Muscle of arm (tissue), 12 donors: ENCODE results near the gene FLNA. TPM values are rescaled to one million over a fixed set of nuclear protein-coding genes. Genes with fewer than 3 reads are reported as not detected.
"Not testable (repeated sequence)": the region's sequence is repeated elsewhere in the genome, so short reads cannot be mapped to it uniquely, and the experiment has no call there.

Source experiments
- DNase-seq: peaks from one replicate; pipeline ENCODE4 v3.0.0-alpha.2; 2013
- polyA plus RNA-seq, 12 donors: library from polyadenylated mRNA; unstranded; fragments of 120-200 nt; gene quantifications; one replicate each; pipeline ENCODE4 v1.2.1, GENCODE V29; 2013; ENCODE audit not compliant: insufficient read length in 12 of 12

The FLNA gene
- polyA plus RNA-seq, 12 donors = 54.4 to 509 (median 215) TPM

DNA sequence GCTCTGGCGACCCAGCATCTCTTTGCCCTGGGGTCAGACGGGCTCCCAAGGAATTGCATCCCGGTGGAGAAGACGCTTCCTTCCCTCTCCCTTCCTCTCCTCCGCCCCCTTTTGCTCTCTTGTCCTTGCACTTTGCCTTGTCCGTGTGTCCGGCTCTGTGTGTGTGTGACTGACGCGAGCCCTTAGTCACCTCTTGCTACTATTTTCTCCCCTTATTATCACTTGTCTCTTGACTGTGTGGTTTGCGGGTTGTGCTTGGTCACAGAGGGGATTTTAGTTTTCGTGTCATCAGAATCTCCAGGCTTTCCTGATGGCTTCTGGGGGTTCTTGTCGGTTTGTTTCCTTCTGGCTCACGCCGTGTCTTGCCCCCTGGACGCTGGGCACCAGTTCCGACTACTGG, 31.4 kb downstream of the FLNA start:
- not testable (repeated sequence) for DNase-seq

DNA sequence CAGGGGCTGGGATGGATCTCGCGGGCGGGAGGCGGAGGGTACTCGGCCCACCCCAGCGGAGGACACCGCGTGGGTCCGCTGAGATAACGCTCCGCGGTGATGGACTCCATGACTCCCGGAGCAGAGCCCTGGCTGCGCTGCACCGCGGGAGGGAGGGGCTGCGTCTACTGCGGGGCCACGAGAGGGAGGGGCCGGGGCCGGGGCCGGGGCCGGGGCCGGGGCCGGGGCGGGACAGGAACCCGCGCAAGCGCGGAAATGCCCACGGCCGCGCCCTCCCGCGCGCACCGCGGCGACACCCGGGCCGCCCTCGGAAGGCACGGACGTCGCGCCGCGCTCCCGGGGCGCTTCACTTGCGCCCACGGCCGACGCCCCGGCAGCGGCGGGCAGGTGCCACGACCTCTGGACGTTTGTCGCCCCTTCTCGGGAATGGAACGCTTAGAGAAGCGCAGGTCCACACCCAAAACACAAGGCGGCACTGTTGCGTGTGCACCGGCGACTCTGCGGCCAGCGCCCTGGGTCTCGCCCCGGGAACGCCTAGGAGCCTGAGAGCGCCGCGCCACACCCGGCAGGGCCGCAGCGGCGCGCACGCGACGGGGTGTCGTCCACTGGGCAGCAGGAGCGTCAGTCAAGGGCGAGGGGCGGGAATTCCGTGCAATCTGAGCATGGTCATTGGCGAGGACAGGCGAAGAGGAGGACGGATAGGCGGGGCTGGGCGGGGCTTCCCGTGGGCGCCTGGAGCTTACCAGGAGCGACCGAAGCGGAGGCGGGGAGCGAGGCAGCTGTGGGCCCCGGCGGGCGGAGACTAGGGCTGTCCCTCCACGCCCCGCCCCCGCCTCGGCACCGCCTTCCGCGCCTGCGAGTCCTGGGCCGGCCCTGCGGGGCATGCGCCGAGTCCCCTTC, 32.8 kb downstream of the FLNA start:
- DNase-seq = not testable (repeated sequence)

DNA sequence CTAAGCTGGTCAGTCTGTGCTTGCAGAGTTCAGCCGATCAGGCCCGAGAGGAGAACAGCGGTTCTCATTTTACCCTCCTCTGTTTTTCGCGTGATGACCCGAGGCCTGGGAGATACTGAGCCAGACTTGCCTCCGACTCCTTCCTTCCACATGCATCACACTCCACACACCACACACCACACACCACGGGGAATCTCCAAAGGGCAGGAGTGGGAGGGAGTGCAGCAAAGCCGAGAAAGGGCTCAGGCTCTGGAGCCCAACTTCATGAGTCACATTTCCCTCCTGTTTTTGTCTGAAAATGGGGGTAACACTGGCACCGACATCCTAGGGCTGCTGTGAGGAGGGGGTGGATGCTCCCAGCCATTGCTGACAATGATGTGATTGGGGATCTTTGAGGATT, 39.9 kb downstream of the FLNA start:
- DNase-seq = no peak

DNA sequence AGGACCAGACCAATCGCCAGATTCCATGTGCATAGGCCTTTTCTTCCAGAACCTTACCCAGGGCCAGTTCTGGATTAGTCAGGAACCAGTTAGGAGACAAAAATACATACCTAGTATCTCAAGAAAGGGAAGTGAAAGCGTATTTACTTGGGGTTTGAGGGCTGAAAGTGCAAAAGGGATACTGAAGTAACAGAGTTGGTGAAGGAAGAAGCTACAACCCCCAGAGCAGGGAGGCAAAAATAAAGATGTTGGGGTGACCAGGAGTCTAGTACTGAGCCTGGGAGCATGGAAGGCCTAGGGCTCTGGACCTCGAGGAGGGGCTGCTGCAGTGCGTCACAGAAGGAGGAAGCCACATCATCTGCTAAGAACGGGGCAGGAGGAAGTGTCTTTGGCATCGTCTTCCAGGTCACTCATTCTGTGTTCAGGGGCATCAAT, 40.6 kb downstream of the FLNA start:
- no peak for DNase-seq

DNA sequence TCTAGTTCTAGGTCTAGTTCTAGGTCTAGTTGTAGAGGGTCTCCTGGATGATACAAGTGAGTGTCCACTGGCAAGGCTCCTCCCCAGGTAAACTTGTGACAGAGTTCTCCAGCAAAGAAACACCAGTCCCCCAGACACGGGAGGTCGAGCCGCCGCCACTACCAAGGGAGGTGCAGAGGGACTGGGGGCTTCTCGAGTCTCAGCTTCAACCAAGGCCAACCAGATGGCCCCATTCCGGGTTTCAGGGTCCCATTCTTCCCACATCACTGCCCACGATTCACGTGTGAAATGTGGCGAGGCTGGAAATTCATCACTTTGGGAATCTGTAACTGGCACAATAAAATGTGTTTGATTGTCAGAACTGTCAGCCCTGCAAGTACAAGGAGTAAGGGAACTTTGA, 41.3 kb downstream of the FLNA start:
- no peak for DNase-seq

DNA sequence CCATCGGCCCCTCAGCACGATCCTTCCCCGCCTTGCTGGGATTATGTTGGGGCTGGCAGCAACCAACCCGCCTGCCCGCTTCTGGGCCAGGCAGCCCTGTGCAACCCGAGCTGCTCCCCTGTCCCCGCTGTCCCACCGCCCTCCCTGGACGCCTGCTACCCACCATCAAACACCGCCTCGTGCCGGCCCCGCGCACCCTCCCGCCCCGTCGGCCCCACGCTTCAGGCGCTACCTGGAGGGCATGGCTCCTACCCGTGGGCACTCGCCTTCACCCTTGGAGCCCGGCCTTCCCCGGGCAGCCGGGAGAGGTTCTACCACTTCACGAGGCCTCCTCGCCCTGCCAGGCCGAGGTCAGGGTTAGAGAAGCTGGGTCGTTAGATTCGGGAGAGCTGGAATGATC, 41.9 kb downstream of the FLNA start:
- DNase-seq = no peak

DNA sequence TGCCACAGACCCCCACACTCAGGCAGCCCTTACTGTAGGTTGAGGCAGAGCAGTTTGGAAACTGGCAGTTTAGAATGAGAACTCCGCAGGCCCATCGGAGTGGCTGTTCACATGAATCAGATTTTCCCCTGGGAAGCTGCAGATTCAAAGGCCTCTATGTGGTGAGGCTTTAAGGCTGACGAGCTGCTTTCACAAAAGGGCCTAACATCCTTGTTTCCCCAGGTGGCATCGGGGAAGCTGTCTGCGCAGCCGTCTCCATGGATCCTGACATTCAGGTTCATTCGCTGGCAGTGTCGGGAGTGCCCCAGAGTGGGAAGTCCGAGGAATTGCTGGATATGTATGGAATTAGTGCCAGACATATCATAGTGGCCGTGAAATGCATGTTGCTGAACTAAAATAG, 45.1 kb downstream of the FLNA start:
- no peak for DNase-seq

DNA sequence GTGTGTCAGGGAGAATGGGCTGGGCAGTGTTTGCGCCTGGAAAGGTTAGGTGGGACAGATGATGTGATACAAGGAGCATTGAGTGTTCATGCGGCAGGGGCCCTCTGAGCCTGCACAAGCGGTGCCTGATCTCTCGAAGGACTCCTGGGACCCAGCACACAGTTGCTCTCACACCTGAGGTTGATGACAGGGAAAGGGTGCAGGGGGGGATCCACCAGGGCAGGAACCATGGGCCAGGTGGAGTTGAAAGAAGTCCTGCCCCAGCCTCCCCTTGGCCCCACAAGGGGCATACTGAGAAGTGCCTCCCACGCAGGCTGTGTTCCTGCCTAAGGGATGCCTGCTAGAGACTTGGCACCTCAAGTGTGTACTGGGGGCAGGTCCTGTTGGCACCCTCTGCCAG, 45.8 kb downstream of the FLNA start:
- no peak for DNase-seq

DNA sequence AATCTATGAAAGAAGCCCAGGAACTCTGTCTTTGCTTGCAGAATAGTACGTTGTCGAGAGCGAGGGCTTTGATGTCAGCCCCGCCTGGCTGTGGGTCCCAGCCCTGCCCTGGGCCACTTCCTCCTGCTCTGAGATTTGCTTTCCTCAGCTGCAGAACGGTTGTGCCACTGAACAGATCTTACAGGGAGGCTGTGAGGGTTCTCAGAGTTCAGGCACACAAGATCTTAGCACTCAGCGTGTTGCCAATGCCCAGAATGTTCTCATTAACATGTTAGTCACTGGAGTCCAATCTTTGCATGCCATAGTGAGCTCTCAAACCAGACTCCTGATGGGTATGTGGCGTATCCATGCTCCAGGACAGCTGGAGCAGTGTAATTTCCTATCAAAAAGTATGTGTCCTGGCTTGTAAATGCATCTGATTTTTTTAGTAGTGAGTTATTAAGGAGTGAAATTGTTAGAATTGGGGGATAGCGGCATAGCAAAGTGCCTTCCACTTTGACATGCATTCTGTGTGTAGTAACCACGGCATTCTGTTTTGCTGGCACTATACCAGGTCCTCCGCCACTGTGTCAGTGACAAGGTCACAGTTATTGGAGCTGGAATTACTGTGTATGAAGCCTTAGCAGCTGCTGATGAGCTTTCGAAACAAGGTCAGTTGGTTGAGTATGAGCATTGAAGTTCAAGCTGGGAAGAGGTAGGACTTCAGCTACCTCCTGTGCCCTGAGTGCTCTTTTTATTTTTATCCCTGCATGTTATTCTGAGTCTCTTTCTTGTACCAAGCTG, 47.2 kb downstream of the FLNA start:
- DNase-seq = no peak

DNA sequence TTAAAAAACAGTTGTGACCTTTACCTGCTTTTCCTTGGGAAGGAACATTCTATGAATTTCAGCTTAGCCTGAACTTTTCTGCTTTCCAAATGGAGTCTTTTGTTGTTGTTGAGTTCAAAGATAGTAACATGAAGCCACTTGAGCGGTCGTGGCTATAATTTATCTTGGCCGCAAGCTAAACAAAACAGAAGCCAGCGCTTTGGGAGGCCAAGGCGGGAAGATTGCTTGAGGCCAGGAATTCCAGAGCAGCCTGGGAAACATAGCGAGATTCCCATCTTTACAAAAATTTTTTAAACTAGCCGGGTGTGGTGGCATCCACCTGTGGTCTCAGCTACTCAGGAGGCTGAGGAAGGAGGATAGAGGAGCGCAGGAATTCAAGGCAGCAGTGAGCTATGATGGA, 48.9 kb downstream of the FLNA start:
- no peak for DNase-seq

DNA sequence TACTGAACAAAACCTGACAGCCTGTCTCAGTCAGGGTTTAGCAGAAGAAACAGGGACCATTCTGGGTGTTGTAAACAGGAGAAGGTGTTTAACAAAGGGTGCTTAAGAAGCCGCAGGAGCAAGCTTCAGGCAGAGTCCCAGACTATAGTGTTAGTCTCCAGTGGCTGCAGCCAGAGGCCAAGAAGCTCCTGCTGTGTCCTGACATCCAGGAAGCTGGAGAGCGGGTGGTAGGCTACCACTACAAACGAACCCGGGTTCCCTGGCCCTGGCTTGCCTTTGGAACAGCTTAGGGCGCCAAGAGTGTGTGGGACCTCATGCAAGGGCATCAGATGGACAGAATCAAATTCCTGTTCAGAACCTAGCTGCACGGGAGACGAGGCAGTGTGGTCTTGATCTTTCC, 50.9 kb downstream of the FLNA start:
- DNase-seq = no peak

DNA sequence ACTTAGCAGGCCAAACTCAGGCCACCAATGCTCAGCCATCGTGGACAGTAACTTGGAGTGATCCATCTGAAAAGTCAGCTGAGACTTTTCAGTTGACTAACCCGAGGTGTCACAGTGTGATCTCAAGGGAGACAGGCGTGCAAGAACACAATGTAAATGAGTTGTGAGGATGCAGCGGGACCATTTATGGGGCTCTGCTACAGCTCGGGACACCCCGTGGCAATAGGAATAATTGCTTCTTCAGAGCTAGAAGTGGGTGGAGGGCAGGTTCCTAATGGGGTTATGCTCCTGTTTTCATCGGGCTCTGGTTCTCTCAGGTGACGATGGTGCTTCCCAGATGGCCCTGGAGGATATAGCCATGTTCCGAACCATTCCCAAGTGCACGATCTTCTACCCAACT, 51.5 kb downstream of the FLNA start:
- DNase-seq = no peak

DNA sequence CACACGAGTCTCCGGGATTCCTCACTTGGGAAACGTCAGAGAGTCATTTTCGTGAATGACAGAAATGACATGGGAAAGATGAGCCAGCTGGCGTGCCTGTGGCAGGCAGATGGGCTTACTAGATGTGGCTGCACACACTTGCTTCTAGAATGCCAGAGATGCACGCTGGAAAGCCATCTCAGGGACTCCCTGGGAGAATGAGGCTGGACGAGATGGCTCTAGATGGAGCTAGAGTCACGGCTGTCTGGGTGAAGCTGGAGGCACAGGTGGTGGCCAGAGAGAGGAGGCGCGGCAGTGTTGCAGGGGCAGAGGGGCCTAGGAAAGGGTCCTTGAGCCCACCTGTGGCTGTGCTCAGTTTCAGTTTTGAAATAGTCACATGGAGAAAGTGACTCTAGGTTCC, 52.8 kb downstream of the FLNA start:
- no peak for DNase-seq

DNA sequence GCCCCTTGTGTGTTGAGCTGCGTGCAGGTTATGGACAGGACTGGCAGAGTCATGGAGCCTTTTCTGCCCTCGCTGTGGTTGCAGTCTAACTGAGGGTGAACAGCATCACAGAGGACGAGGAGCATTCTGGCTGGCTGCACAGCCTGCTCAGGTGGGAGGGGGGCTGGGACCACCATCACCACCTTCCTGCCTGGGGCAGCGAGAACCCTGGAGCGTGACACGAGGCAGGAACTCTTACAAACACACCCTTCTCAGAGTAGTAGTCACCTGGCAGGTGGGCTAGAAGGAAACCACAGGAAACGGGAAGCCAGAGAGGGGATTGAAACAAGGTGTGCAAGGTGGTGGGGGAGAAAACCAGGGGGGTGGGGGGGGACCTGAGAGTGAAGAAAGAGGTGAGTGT, 53.3 kb downstream of the FLNA start:
- no peak for DNase-seq

DNA sequence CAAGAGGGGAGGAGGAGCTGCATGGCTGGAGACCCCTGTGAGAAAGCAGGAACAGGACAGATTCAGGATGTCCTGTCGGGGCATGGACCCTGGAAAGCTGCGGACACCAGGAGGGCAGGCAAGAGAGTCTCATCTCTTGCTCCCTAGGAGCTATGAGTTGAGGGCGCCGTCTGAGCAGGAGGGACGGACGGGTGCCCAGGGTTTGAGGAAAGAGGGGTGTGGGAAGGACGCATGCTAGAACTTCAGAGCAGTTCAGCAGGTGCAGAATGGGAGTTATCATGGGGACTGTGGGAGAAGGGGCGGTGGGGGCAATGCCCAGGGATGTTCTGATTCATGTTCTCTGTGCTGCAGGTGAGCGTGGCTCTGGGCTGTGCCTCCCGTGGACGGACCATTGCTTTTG, 54.0 kb downstream of the FLNA start:
- DNase-seq = no peak

DNA sequence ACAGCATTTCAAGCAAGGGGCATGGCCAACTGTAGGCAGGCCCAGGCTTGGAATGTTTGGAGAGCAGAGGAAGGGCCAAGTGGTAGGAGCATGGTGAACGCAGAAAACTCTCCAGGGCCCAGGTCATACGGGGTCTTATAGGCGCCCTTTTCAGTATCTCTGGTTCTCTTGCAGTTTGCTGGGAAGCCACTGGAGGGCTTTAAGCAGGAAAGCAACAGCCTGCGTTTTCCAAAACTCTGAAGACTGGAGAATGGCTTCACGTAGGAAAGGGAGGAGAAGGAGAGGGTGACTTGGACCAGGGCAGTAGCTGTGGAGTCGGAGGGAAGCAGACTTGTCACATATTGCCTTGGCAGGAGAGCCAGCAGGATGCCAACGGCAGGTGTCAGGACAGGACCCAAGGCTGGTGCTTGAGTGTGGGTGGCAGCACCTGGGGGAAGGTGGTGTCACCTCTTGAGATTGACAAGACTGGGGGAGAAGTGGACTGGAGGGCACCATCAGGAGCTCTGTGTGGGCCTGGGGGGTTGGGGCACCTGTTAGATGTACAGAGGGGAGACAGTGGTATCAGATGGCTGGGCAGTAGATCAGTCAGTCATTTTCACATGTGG, 56.9 kb downstream of the FLNA start:
- DNase-seq = no peak

DNA sequence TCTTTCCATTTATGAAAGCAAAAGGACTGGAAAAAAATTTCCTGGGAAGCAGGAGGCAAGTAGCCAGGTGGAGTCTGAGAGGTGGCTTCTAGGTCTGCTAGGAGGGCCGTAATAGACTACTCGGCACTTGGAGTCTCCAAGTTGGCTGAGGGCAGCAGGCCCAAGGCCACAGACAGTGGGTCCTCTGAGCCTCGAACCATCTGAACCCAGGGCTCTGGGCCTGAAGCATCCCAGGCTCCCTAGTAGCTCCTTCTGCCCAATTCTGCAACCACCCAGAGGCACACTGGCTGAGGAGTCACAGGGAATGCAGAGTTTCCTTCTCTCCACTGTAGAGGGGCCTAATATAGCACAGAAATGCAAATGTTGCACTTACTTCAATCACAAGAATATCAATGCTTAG, 59.0 kb downstream of the FLNA start:
- DNase-seq = no peak

DNA sequence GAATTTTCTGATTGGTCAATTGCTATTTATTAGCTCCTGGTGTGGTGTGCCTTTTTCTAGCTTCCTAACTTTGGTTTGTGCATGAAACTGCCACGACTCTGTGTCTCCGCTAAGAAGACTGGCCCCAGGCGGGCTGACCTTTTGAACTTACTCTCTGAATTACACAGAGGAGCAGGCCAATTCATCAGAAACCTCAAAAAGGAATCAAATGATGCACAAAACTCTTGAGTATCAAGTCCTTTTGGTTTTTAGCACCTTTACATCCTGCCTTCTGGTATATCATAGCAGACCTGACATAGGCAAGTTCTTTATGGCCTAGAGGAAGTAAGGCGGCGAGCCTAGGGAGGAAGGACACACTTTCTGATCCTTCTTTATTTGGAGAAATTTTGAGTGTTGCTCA, 61.3 kb downstream of the FLNA start:
- DNase-seq = no peak

DNA sequence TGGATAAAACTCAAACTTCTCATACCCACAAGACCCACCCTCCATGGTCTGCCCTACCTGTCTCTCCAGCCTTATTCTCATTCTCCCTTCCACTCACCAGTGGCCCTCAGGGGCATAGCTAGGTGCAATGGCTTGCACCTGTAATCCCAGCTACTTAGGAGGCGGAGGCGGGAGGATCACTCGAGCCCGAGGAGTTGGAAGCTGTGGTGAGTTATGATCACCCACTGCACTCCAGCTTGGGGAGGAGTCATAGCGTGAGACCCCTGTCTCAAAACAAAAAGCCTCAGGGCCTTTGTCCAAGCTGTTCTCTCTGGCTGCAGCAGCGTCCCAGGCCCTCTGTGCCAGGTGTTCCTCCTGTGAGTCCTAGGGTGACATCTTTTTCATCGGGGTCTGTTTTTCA, 62.3 kb downstream of the FLNA start:
- DNase-seq = no peak

DNA sequence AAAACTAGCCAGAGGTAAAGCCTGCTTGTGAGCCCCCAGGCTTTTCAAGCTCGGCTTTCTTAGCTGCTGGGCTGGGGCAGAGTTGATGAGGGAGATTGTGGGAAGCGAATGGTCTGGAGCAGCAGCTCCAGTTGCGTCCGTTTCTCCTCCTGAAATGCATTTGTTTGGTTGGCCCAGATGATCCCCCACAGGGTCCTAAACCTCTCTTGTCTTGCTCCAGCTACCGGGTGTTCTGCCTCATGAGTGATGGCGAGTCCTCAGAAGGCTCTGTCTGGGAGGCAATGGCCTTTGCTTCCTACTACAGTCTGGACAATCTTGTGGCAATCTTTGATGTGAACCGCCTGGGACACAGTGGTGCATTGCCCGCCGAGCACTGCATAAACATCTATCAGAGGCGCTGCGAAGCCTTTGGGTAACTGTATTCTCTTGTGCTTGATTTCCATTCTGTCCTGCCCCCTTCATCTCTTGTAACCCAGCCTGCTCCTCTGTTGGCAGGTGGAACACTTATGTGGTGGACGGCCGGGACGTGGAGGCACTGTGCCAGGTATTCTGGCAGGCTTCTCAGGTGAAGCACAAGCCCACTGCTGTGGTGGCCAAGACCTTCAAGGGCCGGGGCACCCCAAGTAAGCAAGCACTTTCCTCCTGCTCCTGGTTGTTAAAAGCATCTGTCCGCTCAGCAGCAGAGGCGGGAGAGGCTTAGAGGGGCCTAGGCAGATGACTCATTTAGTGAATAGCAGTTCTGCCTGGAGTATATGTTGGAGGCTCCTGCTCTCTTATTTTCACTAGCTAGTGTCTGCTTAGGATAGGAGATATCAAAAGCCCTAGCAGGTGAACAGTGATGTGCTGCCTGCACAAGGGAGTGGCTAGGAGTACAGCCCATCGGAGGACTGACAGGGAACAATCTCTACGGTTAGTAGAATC, 63.6 kb downstream of the FLNA start:
- no peak for DNase-seq

DNA sequence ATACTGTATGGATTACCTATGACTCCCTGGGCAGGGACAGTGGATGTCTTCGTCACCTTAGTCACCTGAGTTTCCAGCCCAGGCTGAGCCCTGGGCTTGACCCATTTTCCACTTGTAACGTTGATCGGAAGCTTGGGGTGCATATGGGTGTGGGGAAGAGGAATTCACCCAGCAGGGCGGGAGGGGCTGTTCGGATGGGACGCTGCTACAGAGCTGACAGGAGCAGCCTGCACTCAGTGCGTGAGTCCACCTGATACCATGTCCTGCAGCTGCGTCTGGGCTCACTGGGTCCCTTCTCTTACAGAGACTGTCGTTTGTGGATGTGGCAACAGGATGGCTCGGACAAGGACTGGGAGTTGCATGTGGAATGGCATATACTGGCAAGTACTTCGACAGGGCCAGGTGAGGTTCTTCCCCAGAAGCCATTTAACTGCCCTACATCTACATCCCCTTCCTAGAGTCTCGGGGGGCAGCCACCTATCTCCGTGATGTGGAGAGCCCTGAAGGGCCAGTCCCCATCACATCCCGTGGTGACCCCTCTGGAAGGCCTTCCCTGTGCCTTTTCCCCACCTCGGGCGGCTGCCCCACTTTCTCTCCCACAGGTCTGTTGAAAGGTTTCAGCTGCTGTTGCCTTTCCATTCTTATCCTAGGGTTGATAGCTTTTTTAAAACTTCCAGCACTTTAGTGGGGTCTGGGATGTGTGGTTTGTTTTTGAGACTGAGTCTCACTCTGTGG, 65.2 kb downstream of the FLNA start:
- no peak for DNase-seq
